Endothelial cell of umbilical vein (primary cell): Measurements from ENCODE around the gene TCEANC. TPM values are rescaled to one million over a fixed set of nuclear protein-coding genes. Genes with fewer than 3 reads are reported as not detected.

Experiments used
- BruUV-seq: library from RNA; stranded (reverse); fragments of 400-500 nt; replicated peaks from 2 replicates; lab custom pipeline; 2021; lab: Mats Ljungman, UMichigan
- CTCF ChIA-PET: fragments of 300-600, 350-600 bp; sonication (Branson Sonifier 250); formaldehyde crosslinking; loops from one replicate; lab custom pipeline; 2021; ENCODE audit warnings: antibody characterized with exemption, inconsistent platforms; lab: Charles Lee
- POLR2A ChIA-PET: fragments of 300-600, 350-600 bp; sonication (Branson Sonifier 250); formaldehyde crosslinking; loops from one replicate; lab custom pipeline; 2021; ENCODE audit warnings: antibody characterized with exemption, inconsistent platforms; lab: Charles Lee
- DNase-seq: peaks from one replicate; pipeline ENCODE4 v3.0.0-alpha.2; 2011; ENCODE audit warnings: low read depth, low spot score
- FAIRE-seq: peaks from 2 replicates; lab custom pipeline; 2011; peaks lifted over from hg19 to GRCh38; lab: Jason Lieb, UNC
- H2AFZ ChIP-seq: 2 replicates; pipeline ENCODE4 v1.6.0; 2012; ENCODE audit warnings: low read depth, low read length, control low read depth, inconsistent platforms
- H3K27ac ChIP-seq: 2 replicates; pipeline ENCODE4 v1.5.1; 2011; ENCODE audit warnings: low read depth, mild to moderate bottlenecking, control low read depth, low read length, moderate library complexity; ENCODE audit not compliant: insufficient read depth
- H3K27me3 ChIP-seq, 2 experiments: 2 replicates each; pipeline versions ENCODE4 v1.6.0 to v1.6.1; 2011; ENCODE audit warnings: low read length in 2 of 2, mixed read lengths in 1 of 2; ENCODE audit not compliant: control insufficient read depth in 2 of 2, insufficient read depth in 2 of 2
- H3K36me3 ChIP-seq, 2 experiments: 2 replicates in 1 of 2; 3 replicates in 1 of 2; pipeline ENCODE4 v1.5.1; 2011; ENCODE audit warnings: low read length in 2 of 2, mild to moderate bottlenecking in 1 of 2, moderate library complexity in 1 of 2; ENCODE audit not compliant: control insufficient read depth in 2 of 2, insufficient read depth in 2 of 2; ENCODE audit errors: extremely low read depth in 1 of 2
- H3K4me1 ChIP-seq: 3 replicates; pipeline ENCODE4 v1.5.1; 2011; ENCODE audit warnings: mild to moderate bottlenecking, low read length; ENCODE audit not compliant: control insufficient read depth, insufficient read depth; ENCODE audit errors: extremely low read depth
- H3K4me2 ChIP-seq: 2 replicates; pipeline ENCODE4 v1.6.1; 2011; ENCODE audit warnings: low read length, control low read depth, mixed read lengths; ENCODE audit not compliant: insufficient read depth
- H3K4me3 ChIP-seq, 3 experiments: fragments of 200-600 bp in 1 of 3; sonication (generic), shearing (Covaris generic) in 1 of 3; replicated peaks in 1 of 3; 2 replicates each; pipeline ENCODE4 v1.5.1; 2011 to 2016; ENCODE audit warnings: control low read depth in 3 of 3, low read length in 3 of 3, mild to moderate bottlenecking in 2 of 3, inconsistent platforms in 1 of 3, low read depth in 1 of 3, moderate library complexity in 1 of 3; ENCODE audit not compliant: insufficient read depth in 1 of 3
- H3K79me2 ChIP-seq: 2 replicates; pipeline ENCODE4 v1.6.0; 2012; ENCODE audit warnings: low read length, inconsistent platforms; ENCODE audit not compliant: control insufficient read depth, insufficient read depth
- H3K9ac ChIP-seq: replicated peaks from 2 replicates; pipeline ENCODE3; 2011; ENCODE audit warnings: low read length, control low read depth; ENCODE audit not compliant: insufficient read depth; ENCODE audit errors: extremely low read depth
- H3K9me1 ChIP-seq: replicated peaks from 3 replicates; pipeline ENCODE4 v1.6.0; 2011; ENCODE audit warnings: mild to moderate bottlenecking, low read length; ENCODE audit not compliant: control insufficient read depth, insufficient read depth; ENCODE audit errors: extremely low read depth
- H3K9me3 ChIP-seq: replicated peaks from 2 replicates; pipeline ENCODE4 v1.5.1; 2012; ENCODE audit warnings: low read length, inconsistent platforms; ENCODE audit not compliant: control insufficient read depth, insufficient read depth
- H4K20me1 ChIP-seq: replicated peaks from 2 replicates; pipeline ENCODE3; 2011; ENCODE audit warnings: mild to moderate bottlenecking, low read length; ENCODE audit not compliant: control insufficient read depth, insufficient read depth; ENCODE audit errors: extremely low read depth
- EZH2 ChIP-seq: IDR thresholded peaks from 2 replicates; pipeline ENCODE4 v1.6.1; 2012; ENCODE audit warnings: borderline replicate concordance, low read depth, mild to moderate bottlenecking, moderate library complexity, low read length, inconsistent platforms; ENCODE audit not compliant: severe bottlenecking
- FOS ChIP-seq: IDR thresholded peaks from 2 replicates; pipeline ENCODE4 v1.6.1; 2011; ENCODE audit warnings: mild to moderate bottlenecking, low read length, moderate library complexity, borderline replicate concordance; ENCODE audit not compliant: insufficient read depth
- GATA2 ChIP-seq: IDR thresholded peaks from 2 replicates; pipeline ENCODE4 v1.7.0; 2011; ENCODE audit warnings: low read depth, mild to moderate bottlenecking, moderate library complexity, mixed read lengths, low read length; ENCODE audit not compliant: insufficient read length, insufficient read depth
- JUN ChIP-seq: IDR thresholded peaks from 2 replicates; pipeline ENCODE4 v1.6.1; 2011; ENCODE audit warnings: borderline replicate concordance, low read depth; ENCODE audit not compliant: insufficient read length, insufficient read depth
- MYC ChIP-seq: IDR thresholded peaks from one replicate; pipeline ENCODE4 v1.6.1; 2011; ENCODE audit warnings: mild to moderate bottlenecking, low read depth, low read length
- POLR2A ChIP-seq: IDR thresholded peaks from 2 replicates; pipeline ENCODE4 v1.6.1; 2012; ENCODE audit warnings: low read depth, mild to moderate bottlenecking, control low read depth, low read length
- POLR2AphosphoS5 ChIP-seq: IDR thresholded peaks from 2 replicates; pipeline ENCODE4 v1.6.1; 2012; ENCODE audit warnings: low read depth, mild to moderate bottlenecking, control low read depth, low read length, moderate library complexity; ENCODE audit not compliant: insufficient read depth
- dilution Hi-C: fragments of 300-500 bp; cut with MboI; formaldehyde crosslinking; loops from one replicate; pipeline ENCODE4 v1.15.0; 2019; ENCODE audit warnings: low sequenced_read_pairs; ENCODE audit not compliant: extremely low pct_ligation_motif_present
- intact Hi-C: fragments of 100-400 bp; cut with micrococcal nuclease; formaldehyde crosslinking; loops from one replicate; pipeline ENCODE4 v1.10.0; 2022
- polyA plus RNA-seq, 4 experiments: library from polyadenylated mRNA; depleted of rRNA in 3 of 4; stranded (reverse) in 3 of 4; unstranded in 1 of 4; fragments of >200 nt; gene quantifications; 2 replicates each; pipeline versions ENCODE4 v1.2.1 to v1.2.3, GENCODE V29; 2011 to 2012; ENCODE audit warnings: missing spikeins in 1 of 4
- total RNA-seq: library from RNA; stranded (reverse); gene quantifications from 2 replicates; pipeline ENCODE4 v1.2.3, GENCODE V29; 2021

Gene TCEANC
- total and polyA plus RNA-seq, 2 donors (not counting 3 experiments of a cell fraction or from before 2014, with no cell fraction given): 0.32 to 0.75 TPM

GRCh38 chrX:13699183-13699826, 46.4 kb downstream of the TCEANC start:
- peak; percentile 15 for DNase-seq
- Histone ChIP-seq H3K9ac (no peak overlapping the region), H2AFZ (no peak overlapping the region), H3K4me3 (no peak overlapping the region), H3K4me1 (peaks cover 20% of the 10 kb centered on the region), H4K20me1 (peaks cover 3% of the 10 kb centered on the region), H3K27me3 (no peaks in the 10 kb centered on the region), H3K4me2 (no peak overlapping the region), H3K9me1 (no peaks in the 10 kb centered on the region), H3K36me3 (no peaks in the 10 kb centered on the region), H3K9me3 (no peaks in the 10 kb centered on the region), H3K79me2 (peaks cover 63% of the 10 kb centered on the region), H3K27ac (no peak overlapping the region)
- ChIA-PET CTCF (interaction anchor here (0.8 to 0.9 kb wide), 2 partner anchors 11 to 752 kb away, joined by 3 read pairs; no protein-coding TSS in a partner anchor), POLR2A (no interaction called here)
- intact Hi-C loops (no loop called here), dilution Hi-C loops (no loop called here)
- no peak for TF ChIP-seq FOS
- TF ChIP-seq POLR2A: no peak
- TF ChIP-seq GATA2: no peak
- no peak for TF ChIP-seq EZH2
- no TSS peak for BruUV-seq
- peak; percentile 85 for FAIRE-seq

- no peaks in the 10 kb centered on the region for H3K9me1 ChIP-seq
- peaks cover 52% of the 10 kb centered on the region for H3K79me2 ChIP-seq
- H3K9ac ChIP-seq: no peak overlapping the region
- H3K27ac ChIP-seq: no peak overlapping the region
- FAIRE-seq (no peak), DNase-seq (no peak)
- intact Hi-C loops: no loop called here
- no peaks in the 10 kb centered on the region for H3K27me3 ChIP-seq
- dilution Hi-C loops: no loop called here
- H3K9me3 ChIP-seq: no peaks in the 10 kb centered on the region
- H2AFZ ChIP-seq: no peak overlapping the region
- H3K4me2 ChIP-seq: no peak overlapping the region
- H3K36me3 ChIP-seq: no peaks in the 10 kb centered on the region
- peaks cover 14% of the 10 kb centered on the region for H3K4me1 ChIP-seq
- H3K4me3 ChIP-seq: no peak overlapping the region
- H4K20me1 ChIP-seq: peaks cover 3% of the 10 kb centered on the region
- TF ChIP-seq MYC (no peak), JUN (no peak), EZH2 (no peak), POLR2A (no peak), POLR2AphosphoS5 (no peak), GATA2 (no peak)
- POLR2A ChIA-PET: no interaction called here
- CTCF ChIA-PET: no interaction called here
- BruUV-seq: no TSS peak
Observed at GRCh38 chrX:13700380-13700779, 47.4 kb downstream of the TCEANC start.
